Measurements from ENCODE around the gene CCNG2. TPM values are rescaled to one million over a fixed set of nuclear protein-coding genes. Genes with fewer than 3 reads are reported as not detected.

Gene CCNG2
- total RNA-seq, 1 experiment from 2014 or later = 9.2 TPM

GRCh38 chr4:77201343-77201742, 44.3 kb downstream of the CCNG2 start:
- Histone ChIP-seq H3K4me3 (ENCODE audit: low read depth, low read length, poor library complexity, severe bottlenecking) (no peak overlapping the region), H3K27ac (ENCODE audit: low read depth, low read length, poor library complexity, severe bottlenecking) (no peak overlapping the region), H3K36me3 (ENCODE audit: insufficient read depth, low read length, poor library complexity, severe bottlenecking) (no peaks in the 10 kb centered on the region), H3K4me1 (ENCODE audit: insufficient read depth, low read length, poor library complexity, severe bottlenecking) (no peaks in the 10 kb centered on the region), H3K9me3 (ENCODE audit: low read depth, low read length, poor library complexity, severe bottlenecking) (no peaks in the 10 kb centered on the region), H3K27me3 (replicated peaks; ENCODE audit: insufficient read depth, low read depth, low read length, poor library complexity) (no peaks in the 10 kb centered on the region)
- CTCF ChIA-PET = no interaction called here
- no TSS peak for BruUV-seq (replicated peaks)
- POLR2A ChIA-PET (ENCODE audit: low non-redundant PET) = no interaction called here
- intact Hi-C loops (cut with micrococcal nuclease; ENCODE audit: unreplicated experiment) = loop anchor here (5.0 kb wide), 2 partner anchors 689 to 769 kb away; no protein-coding TSS in a partner anchor
- no peak for TF ChIP-seq CTCF (conservative IDR thresholded peaks at IDR 0.05; ENCODE audit: low read depth, low read length)
- no peak for TF ChIP-seq EZH2 (IDR thresholded peaks at IDR 0.05; ENCODE audit: borderline replicate concordance, low read depth, low read length, poor library complexity, severe bottlenecking)
- no peak for DNase-seq (ENCODE audit: low spot score)

- Histone ChIP-seq H3K27ac (ENCODE audit: low read depth, low read length, poor library complexity, severe bottlenecking) (no peak overlapping the region), H3K9me3 (ENCODE audit: low read depth, low read length, poor library complexity, severe bottlenecking) (no peaks in the 10 kb centered on the region), H3K4me1 (ENCODE audit: insufficient read depth, low read length, poor library complexity, severe bottlenecking) (no peaks in the 10 kb centered on the region), H3K4me3 (ENCODE audit: low read depth, low read length, poor library complexity, severe bottlenecking) (no peak overlapping the region), H3K36me3 (ENCODE audit: insufficient read depth, low read length, poor library complexity, severe bottlenecking) (no peaks in the 10 kb centered on the region), H3K27me3 (replicated peaks; ENCODE audit: insufficient read depth, low read depth, low read length, poor library complexity) (no peaks in the 10 kb centered on the region)
- intact Hi-C loops (cut with micrococcal nuclease; ENCODE audit: unreplicated experiment) = loop anchor here (2.0 to 5.0 kb wide), 4 partner anchors 107 to 770 kb away; no protein-coding TSS in a partner anchor
- no TSS peak for BruUV-seq (replicated peaks)
- DNase-seq (ENCODE audit: low spot score) = no peak
- POLR2A ChIA-PET (ENCODE audit: low non-redundant PET) = no interaction called here
- CTCF ChIA-PET = no interaction called here
- TF ChIP-seq CTCF (conservative IDR thresholded peaks at IDR 0.05; ENCODE audit: low read depth, low read length) (no peak), EZH2 (IDR thresholded peaks at IDR 0.05; ENCODE audit: borderline replicate concordance, low read depth, low read length, poor library complexity, severe bottlenecking) (no peak)
Observed at GRCh38 chr4:77201857-77202256, 44.9 kb downstream of the CCNG2 start.

GRCh38 chr4:77202491-77202890, 45.5 kb downstream of the CCNG2 start:
- POLR2A ChIA-PET (ENCODE audit: low non-redundant PET) = no interaction called here
- no TSS peak for BruUV-seq (replicated peaks)
- Histone ChIP-seq H3K4me3 (ENCODE audit: low read depth, low read length, poor library complexity, severe bottlenecking) (no peak overlapping the region), H3K27me3 (replicated peaks; ENCODE audit: insufficient read depth, low read depth, low read length, poor library complexity) (no peaks in the 10 kb centered on the region), H3K4me1 (ENCODE audit: insufficient read depth, low read length, poor library complexity, severe bottlenecking) (no peaks in the 10 kb centered on the region), H3K9me3 (ENCODE audit: low read depth, low read length, poor library complexity, severe bottlenecking) (no peaks in the 10 kb centered on the region), H3K36me3 (ENCODE audit: insufficient read depth, low read length, poor library complexity, severe bottlenecking) (no peaks in the 10 kb centered on the region), H3K27ac (ENCODE audit: low read depth, low read length, poor library complexity, severe bottlenecking) (no peak overlapping the region)
- intact Hi-C loops (cut with micrococcal nuclease; ENCODE audit: unreplicated experiment) = loop anchor here (2.0 to 5.0 kb wide), 4 partner anchors 108 to 770 kb away; no protein-coding TSS in a partner anchor
- CTCF ChIA-PET = no interaction called here
- no peak for DNase-seq (ENCODE audit: low spot score)
- TF ChIP-seq CTCF (conservative IDR thresholded peaks at IDR 0.05; ENCODE audit: low read depth, low read length) (no peak), EZH2 (IDR thresholded peaks at IDR 0.05; ENCODE audit: borderline replicate concordance, low read depth, low read length, poor library complexity, severe bottlenecking) (no peak)
